Esophagus muscularis mucosa (tissue), 4 donors: Measurements from ENCODE around the gene DNAH2.

Experiments used
- CTCF ChIP-seq, 3 experiments: fragments of 200-600 bp in 2 of 3; fragments of 450-650 bp in 1 of 3; sonication (generic) in 2 of 3; IDR thresholded peaks; one replicate each; pipeline ENCODE4 v1.5.1; 2017 to 2019; ENCODE audit warnings: antibody characterized with exemption in 3 of 3, mild to moderate bottlenecking in 2 of 3, moderate library complexity in 1 of 3
- EP300 ChIP-seq: sonication (generic); formaldehyde crosslinking; IDR thresholded peaks from one replicate; pipeline ENCODE4 v1.6.1; 2017; ENCODE audit warnings: antibody characterized with exemption
- POLR2A ChIP-seq: fragments of 450-650 bp; IDR thresholded peaks from one replicate; pipeline ENCODE4 v1.6.1; 2017; ENCODE audit warnings: antibody characterized with exemption, moderate library complexity, mild to moderate bottlenecking, low read depth
- POLR2AphosphoS5 ChIP-seq, 2 donors: sonication (generic); formaldehyde crosslinking; IDR thresholded peaks; one replicate each; pipeline ENCODE4 v1.6.1; 2017; ENCODE audit warnings: antibody characterized with exemption in 2 of 2

DNA sequence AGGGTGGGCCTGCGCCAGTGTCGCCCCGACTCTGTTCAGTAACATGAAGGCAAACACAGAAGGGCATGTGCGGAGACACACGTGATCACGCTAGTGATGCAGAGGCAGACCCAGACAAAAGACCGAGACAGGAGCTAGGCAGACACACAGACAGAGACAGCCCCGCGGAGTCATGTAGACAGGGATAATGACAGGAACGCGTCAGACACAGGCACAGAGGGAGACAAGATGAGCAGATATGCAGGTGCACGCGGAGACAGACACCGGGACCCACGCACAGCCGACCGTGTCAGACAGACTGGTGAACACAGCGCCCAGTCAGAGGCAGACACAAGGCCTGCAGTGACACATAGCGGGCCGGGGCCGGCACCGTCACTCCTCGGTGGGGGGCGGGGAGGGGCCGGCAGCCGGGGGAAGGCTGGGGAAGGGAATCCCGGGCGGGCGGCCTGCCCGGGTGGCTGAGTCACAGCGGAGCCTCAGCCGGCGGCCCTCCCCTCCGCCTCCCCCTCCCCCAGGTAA, 123.9 kb downstream of the DNAH2 start:
- TF ChIP-seq CTCF (IDR thresholded peaks at IDR 0.05) = peak; percentile 18 to 45 (median 34)
- peak; percentile 48 to 77 for TF ChIP-seq POLR2AphosphoS5 (IDR thresholded peaks at IDR 0.05)
- TF ChIP-seq EP300 = no peak
- TF ChIP-seq POLR2A = no peak
